AG10803 (cell line): ENCODE results near the gene RASL10B.
A peak's percentile ranks its signal among the peaks of the same experiment; 100 is the strongest.

Experiments used
- DNase-seq: peaks from one replicate; pipeline ENCODE4 v3.0.0; 2010; ENCODE audit warnings: low read depth
- H3K4me3 ChIP-seq: 2 replicates; pipeline ENCODE4 v1.5.1; 2011; ENCODE audit warnings: mild to moderate bottlenecking, low read length, control low read depth
- TF ChIP-seq, protein P1 (sequence below): conservative IDR thresholded peaks from 2 replicates; pipeline ENCODE4 v1.5.1; 2011; ENCODE audit warnings: mild to moderate bottlenecking, low read length, control low read depth, inconsistent platforms

Gene RASL10B

GRCh38 chr17:35708951-35709350, 22.5 kb upstream of the RASL10B start:
- H3K4me3 ChIP-seq: no peak overlapping the region
- TF ChIP-seq, protein P1, sequence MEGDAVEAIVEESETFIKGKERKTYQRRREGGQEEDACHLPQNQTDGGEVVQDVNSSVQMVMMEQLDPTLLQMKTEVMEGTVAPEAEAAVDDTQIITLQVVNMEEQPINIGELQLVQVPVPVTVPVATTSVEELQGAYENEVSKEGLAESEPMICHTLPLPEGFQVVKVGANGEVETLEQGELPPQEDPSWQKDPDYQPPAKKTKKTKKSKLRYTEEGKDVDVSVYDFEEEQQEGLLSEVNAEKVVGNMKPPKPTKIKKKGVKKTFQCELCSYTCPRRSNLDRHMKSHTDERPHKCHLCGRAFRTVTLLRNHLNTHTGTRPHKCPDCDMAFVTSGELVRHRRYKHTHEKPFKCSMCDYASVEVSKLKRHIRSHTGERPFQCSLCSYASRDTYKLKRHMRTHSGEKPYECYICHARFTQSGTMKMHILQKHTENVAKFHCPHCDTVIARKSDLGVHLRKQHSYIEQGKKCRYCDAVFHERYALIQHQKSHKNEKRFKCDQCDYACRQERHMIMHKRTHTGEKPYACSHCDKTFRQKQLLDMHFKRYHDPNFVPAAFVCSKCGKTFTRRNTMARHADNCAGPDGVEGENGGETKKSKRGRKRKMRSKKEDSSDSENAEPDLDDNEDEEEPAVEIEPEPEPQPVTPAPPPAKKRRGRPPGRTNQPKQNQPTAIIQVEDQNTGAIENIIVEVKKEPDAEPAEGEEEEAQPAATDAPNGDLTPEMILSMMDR: no peak
- no peak for DNase-seq

GRCh38 chr17:35709874-35710273, 21.6 kb upstream of the RASL10B start:
- peak; percentile 79 for DNase-seq
- H3K4me3 ChIP-seq: no peak overlapping the region
- TF ChIP-seq, protein P1: no peak

DNA sequence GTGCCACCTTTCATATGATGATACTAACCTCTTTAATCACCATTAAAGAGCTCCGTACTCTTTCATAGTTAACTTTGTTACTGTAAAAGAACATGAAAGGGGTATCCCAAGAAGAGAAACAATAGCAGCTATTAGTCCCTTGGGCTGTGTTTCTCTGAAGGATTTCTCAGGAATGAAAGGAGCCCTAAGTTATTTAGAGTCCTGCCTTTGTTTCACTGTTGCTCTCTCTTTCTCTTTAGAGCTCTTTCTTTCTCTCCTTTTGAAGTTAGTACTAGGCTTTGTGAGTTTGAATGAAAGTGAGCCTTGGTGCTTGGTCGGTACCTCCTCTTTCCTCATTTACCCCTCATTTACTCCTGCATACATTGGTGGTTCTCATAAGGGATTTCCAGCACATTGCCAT, 20.5 kb upstream of the RASL10B start:
- TF ChIP-seq, protein P1: no peak
- no peak overlapping the region for H3K4me3 ChIP-seq
- DNase-seq: no peak

GRCh38 chr17:35713069-35713728, 18.2 kb upstream of the RASL10B start:
- peak; percentile 97 for DNase-seq
- TF ChIP-seq, protein P1: no peak
- H3K4me3 ChIP-seq: no peak overlapping the region

DNA sequence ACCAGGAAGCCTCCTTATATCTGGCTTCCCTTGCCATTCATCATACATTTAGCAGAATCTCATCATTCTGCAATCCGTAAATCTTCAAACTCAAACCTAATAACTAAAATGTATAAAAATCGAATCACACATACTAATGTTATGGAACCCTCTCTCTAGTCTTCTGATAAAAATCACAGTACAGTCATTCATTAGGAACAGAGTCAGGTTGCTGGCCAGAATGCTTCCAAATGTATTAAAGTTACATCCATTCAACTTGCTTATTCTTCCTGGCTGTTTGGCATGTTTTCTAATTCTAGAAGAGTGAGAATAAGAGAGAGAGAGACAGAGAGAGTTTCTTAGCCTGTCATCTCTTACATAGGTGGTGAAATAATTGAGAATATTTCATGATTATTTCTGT, 16.5 kb upstream of the RASL10B start:
- DNase-seq: no peak
- TF ChIP-seq, protein P1: no peak
- no peak overlapping the region for H3K4me3 ChIP-seq

DNA sequence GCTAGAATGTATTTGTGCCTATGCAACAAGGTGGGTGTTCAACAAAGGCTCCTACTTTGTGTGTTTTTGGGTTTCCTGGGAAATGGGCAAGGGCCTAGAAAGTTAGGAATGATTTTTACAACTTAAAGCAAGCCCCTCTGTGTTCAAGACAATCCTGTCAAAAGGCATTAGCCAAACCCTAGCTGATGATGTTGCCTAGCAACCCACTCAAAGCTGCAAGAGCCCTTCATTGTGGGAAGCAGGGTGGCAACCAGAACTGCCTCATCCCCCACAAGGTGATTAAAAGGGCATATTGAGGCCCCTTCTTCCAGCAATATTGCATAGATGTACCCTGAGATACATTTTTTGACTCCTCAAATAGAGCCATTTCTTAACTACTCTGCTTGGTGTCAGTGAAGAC, 16.0 kb upstream of the RASL10B start:
- H3K4me3 ChIP-seq: no peak overlapping the region
- TF ChIP-seq, protein P1: no peak
- no peak for DNase-seq

DNA sequence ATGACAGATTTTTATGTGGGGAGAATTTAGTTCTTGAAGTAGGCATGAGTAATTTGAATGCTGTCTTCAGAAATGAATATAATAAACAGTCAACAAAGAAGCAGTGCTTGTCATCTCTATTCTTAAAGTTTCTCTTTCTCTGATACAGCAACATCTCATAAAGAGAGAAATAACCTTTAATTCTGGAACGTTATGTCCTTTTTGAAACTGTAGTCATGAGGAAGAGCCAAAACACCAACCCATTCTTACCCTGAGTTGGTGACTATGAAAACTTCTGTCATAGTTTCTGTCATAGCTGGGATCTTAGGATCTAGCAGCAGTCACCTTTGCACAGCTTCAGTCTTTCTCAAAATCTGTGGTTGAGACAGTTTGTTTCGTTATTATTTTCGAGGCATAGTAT, 15.3 kb upstream of the RASL10B start:
- TF ChIP-seq, protein P1: no peak

More for the DNA sequence above, 15.3 kb upstream of the RASL10B start:
- no peak for DNase-seq
- no peak overlapping the region for H3K4me3 ChIP-seq
